ENCODE results near the gene SLC22A23.

SLC22A23 gene

GRCh38 chr6:3457710-3458602 is 1.1 kb upstream of the SLC22A23 start:
- no peaks in the 10 kb centered on the region for H3K9me3 ChIP-seq (ENCODE audit: severe bottlenecking)
- no peak for DNase-seq (ENCODE audit: low spot score)
- peak overlapping the region; percentile 68 for H3K4me3 ChIP-seq (ENCODE audit: severe bottlenecking)
- peaks cover 2% of the 10 kb centered on the region for H3K4me1 ChIP-seq (ENCODE audit: insufficient read depth, poor library complexity, severe bottlenecking)
- ATAC-seq (ENCODE audit: low read depth): peak; percentile 47
- TF ChIP-seq, protein P1, sequence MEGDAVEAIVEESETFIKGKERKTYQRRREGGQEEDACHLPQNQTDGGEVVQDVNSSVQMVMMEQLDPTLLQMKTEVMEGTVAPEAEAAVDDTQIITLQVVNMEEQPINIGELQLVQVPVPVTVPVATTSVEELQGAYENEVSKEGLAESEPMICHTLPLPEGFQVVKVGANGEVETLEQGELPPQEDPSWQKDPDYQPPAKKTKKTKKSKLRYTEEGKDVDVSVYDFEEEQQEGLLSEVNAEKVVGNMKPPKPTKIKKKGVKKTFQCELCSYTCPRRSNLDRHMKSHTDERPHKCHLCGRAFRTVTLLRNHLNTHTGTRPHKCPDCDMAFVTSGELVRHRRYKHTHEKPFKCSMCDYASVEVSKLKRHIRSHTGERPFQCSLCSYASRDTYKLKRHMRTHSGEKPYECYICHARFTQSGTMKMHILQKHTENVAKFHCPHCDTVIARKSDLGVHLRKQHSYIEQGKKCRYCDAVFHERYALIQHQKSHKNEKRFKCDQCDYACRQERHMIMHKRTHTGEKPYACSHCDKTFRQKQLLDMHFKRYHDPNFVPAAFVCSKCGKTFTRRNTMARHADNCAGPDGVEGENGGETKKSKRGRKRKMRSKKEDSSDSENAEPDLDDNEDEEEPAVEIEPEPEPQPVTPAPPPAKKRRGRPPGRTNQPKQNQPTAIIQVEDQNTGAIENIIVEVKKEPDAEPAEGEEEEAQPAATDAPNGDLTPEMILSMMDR (IDR thresholded peaks at IDR 0.05; ENCODE audit: poor library complexity, severe bottlenecking): no peak
- H3K27me3 ChIP-seq (ENCODE audit: insufficient read depth, poor library complexity, severe bottlenecking): no peaks in the 10 kb centered on the region
- H3K27ac ChIP-seq (ENCODE audit: poor library complexity, severe bottlenecking): no peak overlapping the region
- H3K36me3 ChIP-seq (ENCODE audit: low read depth): no peaks in the 10 kb centered on the region

- no peaks in the 10 kb centered on the region for H3K9me3 ChIP-seq (ENCODE audit: severe bottlenecking)
- H3K27me3 ChIP-seq (ENCODE audit: insufficient read depth, poor library complexity, severe bottlenecking): no peaks in the 10 kb centered on the region
- H3K4me3 ChIP-seq (ENCODE audit: severe bottlenecking): peak overlapping the region; percentile 68
- ATAC-seq (ENCODE audit: low read depth) (peak; percentile 6; the same call in 2 of the 3 replicates), DNase-seq (ENCODE audit: low spot score) (no peak)
- H3K27ac ChIP-seq (ENCODE audit: poor library complexity, severe bottlenecking): peak overlapping the region; percentile 18
- TF ChIP-seq, protein P1 (IDR thresholded peaks at IDR 0.05; ENCODE audit: poor library complexity, severe bottlenecking): no peak
- peaks cover 2% of the 10 kb centered on the region for H3K4me1 ChIP-seq (ENCODE audit: insufficient read depth, poor library complexity, severe bottlenecking)
- no peaks in the 10 kb centered on the region for H3K36me3 ChIP-seq (ENCODE audit: low read depth)
Measured at GRCh38 chr6:3456395-3456897, 404 bp downstream of the SLC22A23 start.

DNA sequence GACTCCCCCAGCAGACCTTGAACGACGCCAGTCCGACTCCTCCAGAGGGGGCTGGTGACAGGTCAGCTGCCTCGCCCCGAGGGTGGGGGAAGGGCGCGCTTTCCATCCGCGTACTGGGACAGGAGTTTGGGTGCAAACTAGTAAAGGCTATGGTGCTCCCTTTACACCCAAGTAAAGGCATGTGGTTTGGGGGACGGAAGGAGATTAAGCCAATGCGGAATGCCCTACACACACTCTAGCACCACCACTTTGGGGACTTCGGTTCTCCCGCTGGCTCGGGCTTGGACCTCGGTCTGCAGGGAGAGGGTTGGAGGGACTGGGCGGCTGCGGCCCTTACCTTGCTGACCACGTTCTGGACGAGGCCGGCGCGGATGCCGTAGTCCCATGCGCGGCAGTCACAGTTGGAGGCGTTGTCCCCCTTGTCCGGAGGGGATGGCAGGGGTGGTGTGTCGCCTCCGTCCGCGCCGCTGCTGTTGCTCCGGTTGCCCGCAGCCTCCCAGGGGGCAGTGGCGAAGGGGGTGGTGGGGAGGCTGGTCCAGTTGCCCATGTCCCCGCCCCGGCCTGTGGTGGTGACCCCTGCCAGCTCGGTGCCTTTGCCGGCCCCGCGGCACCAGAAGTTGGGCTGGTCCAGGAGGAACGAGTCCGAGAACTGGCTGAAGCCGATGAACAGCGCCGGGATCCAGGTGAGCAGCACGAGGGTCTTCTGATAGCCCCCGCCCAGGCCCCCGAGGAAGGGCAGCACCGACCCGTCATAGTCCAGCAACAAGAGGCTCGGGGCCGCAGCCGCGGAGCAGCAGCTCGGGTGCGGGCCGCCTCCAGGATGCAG is 1.1 kb downstream of the SLC22A23 start:
- ATAC-seq (ENCODE audit: low read depth) (peak; percentile 4; the same call in 1 of the 3 replicates), DNase-seq (ENCODE audit: low spot score) (no peak)
- no peaks in the 10 kb centered on the region for H3K27me3 ChIP-seq (ENCODE audit: insufficient read depth, poor library complexity, severe bottlenecking)

GRCh38 chr6:3455147-3455568 is 1.7 kb downstream of the SLC22A23 start:
- Histone ChIP-seq H3K36me3 (ENCODE audit: low read depth) (no peaks in the 10 kb centered on the region), H3K27me3 (ENCODE audit: insufficient read depth, poor library complexity, severe bottlenecking) (no peaks in the 10 kb centered on the region), H3K27ac (ENCODE audit: poor library complexity, severe bottlenecking) (no peak overlapping the region), H3K4me3 (ENCODE audit: severe bottlenecking) (peak overlapping the region; percentile 68), H3K4me1 (ENCODE audit: insufficient read depth, poor library complexity, severe bottlenecking) (peaks cover 2% of the 10 kb centered on the region), H3K9me3 (ENCODE audit: severe bottlenecking) (no peaks in the 10 kb centered on the region)
- 0 out of 3 replicates have a peak, but pooled peaks have one; percentile 7 for ATAC-seq (ENCODE audit: low read depth)
- no peak for DNase-seq (ENCODE audit: low spot score)
- TF ChIP-seq, protein P1 (IDR thresholded peaks at IDR 0.05; ENCODE audit: poor library complexity, severe bottlenecking): no peak

More for the DNA sequence above, 1.1 kb downstream of the SLC22A23 start:
- peak overlapping the region; percentile 68 for H3K4me3 ChIP-seq (ENCODE audit: severe bottlenecking)
- no peaks in the 10 kb centered on the region for H3K9me3 ChIP-seq (ENCODE audit: severe bottlenecking)
- TF ChIP-seq, protein P1 (IDR thresholded peaks at IDR 0.05; ENCODE audit: poor library complexity, severe bottlenecking): no peak
- no peaks in the 10 kb centered on the region for H3K36me3 ChIP-seq (ENCODE audit: low read depth)
- peaks cover 2% of the 10 kb centered on the region for H3K4me1 ChIP-seq (ENCODE audit: insufficient read depth, poor library complexity, severe bottlenecking)
- H3K27ac ChIP-seq (ENCODE audit: poor library complexity, severe bottlenecking): peak overlapping the region; percentile 18

Data from RWPE2 (cell line).